BLaER1 treated with 17β-estradiol and CSF1 and Interleukin-3, amounts not matched to agents 10 nM and 100 nM (cell line): ENCODE measurements around the gene ATAD2B.

Experiments
- H3K27ac ChIP-seq, 11 experiments: shearing (Covaris generic); formaldehyde crosslinking; 2 replicates each; pipeline ENCODE4 v1.8.1; 2022
- H3K27me3 ChIP-seq, 11 experiments: shearing (Covaris generic); formaldehyde crosslinking; 2 replicates each; pipeline ENCODE4 v1.8.1; 2022
- H3K36me3 ChIP-seq, 11 experiments: shearing (Covaris generic); formaldehyde crosslinking; 2 replicates each; pipeline ENCODE4 v1.8.1; 2022
- H3K4me1 ChIP-seq, 10 experiments: shearing (Covaris generic); formaldehyde crosslinking; 2 replicates each; pipeline ENCODE4 v1.8.1; 2022
- H3K4me2 ChIP-seq, 11 experiments: shearing (Covaris generic); formaldehyde crosslinking; 2 replicates each; pipeline ENCODE4 v1.8.1; 2022
- H3K4me3 ChIP-seq, 10 experiments: shearing (Covaris generic); formaldehyde crosslinking; 2 replicates each; pipeline ENCODE4 v1.8.1; 2022
- H3K9ac ChIP-seq, 11 experiments: shearing (Covaris generic); formaldehyde crosslinking; 2 replicates each; pipeline ENCODE4 v1.8.1; 2022
- H3K9me3 ChIP-seq, 11 experiments: shearing (Covaris generic); formaldehyde crosslinking; replicated peaks in 1 of 11; 2 replicates each; pipeline ENCODE4 v1.8.1; 2022
- H4K20me1 ChIP-seq, 11 experiments: shearing (Covaris generic); formaldehyde crosslinking; 2 replicates each; pipeline ENCODE4 v1.8.1; 2022
- Cebpa-rat ChIP-seq, 11 experiments: shearing (Covaris generic); IDR thresholded peaks; 2 replicates each; pipeline ENCODE4 v1.8.1; 2022

ATAD2B gene

DNA sequence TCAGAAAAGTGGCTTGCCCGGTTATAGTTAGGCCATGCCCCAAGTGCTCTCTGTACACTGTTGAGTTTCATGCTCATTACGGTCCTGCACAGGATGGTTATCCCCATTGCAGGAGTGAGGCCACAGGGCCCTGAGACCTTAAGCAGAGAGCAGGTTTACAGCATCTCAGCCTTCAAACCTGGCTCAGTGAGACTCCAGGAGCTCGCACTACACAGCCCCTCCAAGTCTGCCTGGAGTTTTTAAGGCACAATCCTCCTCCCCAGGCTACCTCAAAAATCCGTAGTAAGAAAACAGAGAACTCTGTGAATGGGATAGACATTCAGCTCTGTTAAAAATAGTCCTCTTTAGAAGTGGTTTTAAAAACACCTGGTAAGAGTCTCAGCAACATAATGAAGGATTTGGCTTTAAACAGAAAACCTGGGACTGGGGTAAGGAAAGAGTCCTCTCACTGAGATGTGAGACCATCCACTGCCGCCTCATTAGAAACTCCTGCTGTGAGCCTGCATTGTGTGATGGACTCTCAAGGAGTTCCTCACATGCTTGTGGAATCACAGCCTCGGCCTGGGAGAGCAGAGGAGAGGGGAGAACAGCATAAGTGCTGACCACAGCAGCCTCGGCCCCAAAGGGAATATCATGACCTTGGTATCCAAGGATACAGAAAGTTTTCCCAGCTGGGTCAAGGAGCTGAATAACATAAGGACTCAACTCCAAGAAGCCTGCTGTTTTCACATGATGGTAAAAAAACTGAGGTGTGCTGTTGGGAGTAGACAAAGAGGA lies 214.8 kb downstream of the ATAD2B start:
- Histone ChIP-seq H3K4me3 (no peak overlapping the region), H3K4me1 (peaks cover 0 to 10% (median 0%) of the 10 kb centered on the region in 10 experiments; a peak in 7 of 20 replicates), H3K4me2 (no peak overlapping the region), H3K9me3 (no peaks in the 10 kb centered on the region), H3K36me3 (peaks cover 0 to 66% (median 12%) of the 10 kb centered on the region in 11 experiments; a peak in 13 of 22 replicates), H3K27me3 (no peaks in the 10 kb centered on the region), H3K9ac (no peak overlapping the region), H3K27ac (no peak overlapping the region), H4K20me1 (no peaks in the 10 kb centered on the region)
- TF ChIP-seq Cebpa-rat (IDR thresholded peaks at IDR 0.05), result no peak

DNA sequence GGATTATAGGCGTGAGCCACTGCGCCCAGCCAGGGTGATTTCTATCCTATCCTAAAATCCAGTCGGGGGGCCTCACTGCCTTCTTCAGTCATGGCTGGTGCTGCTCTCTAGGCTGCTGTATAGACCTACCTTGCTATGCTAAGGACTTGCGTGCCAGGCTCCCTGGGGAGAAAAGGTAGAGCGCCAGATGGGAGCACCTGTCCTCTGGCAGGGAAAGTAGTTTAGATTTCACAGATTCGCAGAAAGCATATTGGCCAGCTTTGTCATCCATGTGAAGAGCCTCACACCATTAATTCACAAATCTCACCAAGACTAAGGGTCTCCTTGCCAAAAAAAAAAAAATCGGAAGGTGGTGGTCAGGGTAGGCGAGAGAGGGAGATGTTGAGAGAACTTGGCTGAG lies 217.6 kb downstream of the ATAD2B start:
- TF ChIP-seq Cebpa-rat (IDR thresholded peaks at IDR 0.05), result no peak
- Histone ChIP-seq H4K20me1 (no peaks in the 10 kb centered on the region), H3K27ac (no peak overlapping the region), H3K9ac (no peak overlapping the region), H3K4me2 (no peak overlapping the region), H3K4me3 (no peak overlapping the region), H3K9me3 (no peaks in the 10 kb centered on the region), H3K36me3 (peaks cover 0 to 75% (median 16%) of the 10 kb centered on the region in 11 experiments; a peak in 14 of 22 replicates), H3K27me3 (no peaks in the 10 kb centered on the region), H3K4me1 (no peaks in the 10 kb centered on the region)

DNA sequence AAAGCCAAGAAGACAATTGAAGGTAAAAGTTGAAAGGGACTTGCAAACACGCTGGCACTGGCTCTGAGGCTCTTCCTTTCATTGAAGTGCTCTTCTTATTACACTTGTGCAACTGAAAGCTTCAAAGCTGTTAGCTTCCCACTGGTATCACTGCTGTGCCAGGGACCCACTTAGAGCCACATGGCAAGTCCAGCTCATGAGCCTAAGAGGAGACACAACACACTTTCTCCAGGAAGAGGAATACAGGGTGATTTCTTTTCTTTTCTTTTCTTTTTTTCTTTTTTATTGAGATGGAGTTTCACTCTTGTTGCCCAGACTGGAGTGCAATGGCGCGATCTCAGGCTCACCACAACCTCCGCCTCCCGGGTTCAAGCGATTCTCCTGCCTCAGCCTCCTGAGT lies 218.2 kb downstream of the ATAD2B start:
- H3K4me3 ChIP-seq, result no peak overlapping the region
- no peak for TF ChIP-seq Cebpa-rat (IDR thresholded peaks at IDR 0.05)

DNA sequence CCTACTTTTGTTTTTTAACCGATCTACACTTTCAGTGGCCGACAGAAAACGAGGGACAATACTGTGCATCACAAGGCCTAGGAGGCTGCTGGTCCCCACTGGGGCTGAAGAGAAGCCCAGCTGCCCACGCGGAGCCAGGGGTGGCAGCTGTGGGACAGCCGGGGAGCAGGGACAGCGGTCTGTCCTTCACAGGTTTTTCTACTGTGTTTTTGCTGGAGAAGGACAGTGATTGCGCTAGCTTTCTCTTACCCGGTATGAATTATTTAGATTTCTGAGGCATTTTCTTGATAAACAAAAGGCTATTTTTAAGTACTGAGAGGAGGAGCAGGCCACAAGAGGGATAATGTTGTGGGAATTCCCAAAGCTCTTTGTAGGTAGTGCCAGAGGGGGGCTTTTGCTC lies 219.8 kb downstream of the ATAD2B start:
- Histone ChIP-seq H3K9ac (no peak overlapping the region), H3K4me3 (no peak overlapping the region), H4K20me1 (no peaks in the 10 kb centered on the region; a peak in 1 of 22 replicates), H3K27ac (no peak overlapping the region), H3K27me3 (no peaks in the 10 kb centered on the region), H3K4me1 (peaks cover 0 to 8% (median 5%) of the 10 kb centered on the region in 10 experiments; a peak in 8 of 20 replicates), H3K4me2 (no peak overlapping the region), H3K9me3 (no peaks in the 10 kb centered on the region), H3K36me3 (peaks cover 0 to 79% (median 16%) of the 10 kb centered on the region in 11 experiments; a peak in 14 of 22 replicates)
- TF ChIP-seq Cebpa-rat (IDR thresholded peaks at IDR 0.05), result no peak

More for the DNA sequence above, 218.2 kb downstream of the ATAD2B start:
- Histone ChIP-seq H3K4me2 (no peak overlapping the region), H3K9me3 (no peaks in the 10 kb centered on the region), H3K4me1 (peaks cover 0 to 5% (median 2%) of the 10 kb centered on the region in 10 experiments; a peak in 8 of 20 replicates), H3K27me3 (no peaks in the 10 kb centered on the region), H3K9ac (no peak overlapping the region), H3K36me3 (peaks cover 0 to 81% (median 16%) of the 10 kb centered on the region in 11 experiments; a peak in 14 of 22 replicates), H4K20me1 (no peaks in the 10 kb centered on the region), H3K27ac (no peak overlapping the region)

DNA sequence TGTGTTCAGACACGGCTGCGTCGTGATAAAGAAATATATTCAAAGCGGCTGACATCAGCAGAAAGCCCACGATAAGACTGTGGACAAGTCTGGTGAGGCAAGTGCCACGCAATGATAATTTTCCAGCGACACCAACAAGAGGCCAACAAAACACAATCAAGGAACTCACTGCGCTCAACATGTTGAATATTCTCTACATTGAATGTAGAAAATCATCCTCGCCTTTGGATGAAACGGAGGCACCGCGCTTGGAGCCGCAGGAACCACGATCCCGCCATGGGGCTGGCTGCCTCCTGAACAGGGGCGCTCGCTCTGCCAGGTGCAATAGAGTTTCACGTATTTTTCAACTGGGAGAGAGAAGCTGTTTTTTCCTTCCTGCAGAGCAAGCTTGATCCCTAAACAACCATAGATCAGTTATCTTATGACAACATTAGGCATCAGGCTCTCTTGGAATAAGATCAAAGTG lies 220.3 kb downstream of the ATAD2B start:
- Histone ChIP-seq H3K27ac (no peak overlapping the region), H3K4me3 (no peak overlapping the region), H3K36me3 (peaks cover 0 to 75% (median 16%) of the 10 kb centered on the region in 11 experiments; a peak in 14 of 22 replicates), H3K4me1 (peaks cover 0 to 8% (median 5%) of the 10 kb centered on the region in 10 experiments; a peak in 8 of 20 replicates), H3K9me3 (no peaks in the 10 kb centered on the region), H3K27me3 (no peaks in the 10 kb centered on the region), H3K4me2 (no peak overlapping the region), H3K9ac (no peak overlapping the region), H4K20me1 (no peaks in the 10 kb centered on the region; a peak in 1 of 22 replicates)
- no peak for TF ChIP-seq Cebpa-rat (IDR thresholded peaks at IDR 0.05)

DNA sequence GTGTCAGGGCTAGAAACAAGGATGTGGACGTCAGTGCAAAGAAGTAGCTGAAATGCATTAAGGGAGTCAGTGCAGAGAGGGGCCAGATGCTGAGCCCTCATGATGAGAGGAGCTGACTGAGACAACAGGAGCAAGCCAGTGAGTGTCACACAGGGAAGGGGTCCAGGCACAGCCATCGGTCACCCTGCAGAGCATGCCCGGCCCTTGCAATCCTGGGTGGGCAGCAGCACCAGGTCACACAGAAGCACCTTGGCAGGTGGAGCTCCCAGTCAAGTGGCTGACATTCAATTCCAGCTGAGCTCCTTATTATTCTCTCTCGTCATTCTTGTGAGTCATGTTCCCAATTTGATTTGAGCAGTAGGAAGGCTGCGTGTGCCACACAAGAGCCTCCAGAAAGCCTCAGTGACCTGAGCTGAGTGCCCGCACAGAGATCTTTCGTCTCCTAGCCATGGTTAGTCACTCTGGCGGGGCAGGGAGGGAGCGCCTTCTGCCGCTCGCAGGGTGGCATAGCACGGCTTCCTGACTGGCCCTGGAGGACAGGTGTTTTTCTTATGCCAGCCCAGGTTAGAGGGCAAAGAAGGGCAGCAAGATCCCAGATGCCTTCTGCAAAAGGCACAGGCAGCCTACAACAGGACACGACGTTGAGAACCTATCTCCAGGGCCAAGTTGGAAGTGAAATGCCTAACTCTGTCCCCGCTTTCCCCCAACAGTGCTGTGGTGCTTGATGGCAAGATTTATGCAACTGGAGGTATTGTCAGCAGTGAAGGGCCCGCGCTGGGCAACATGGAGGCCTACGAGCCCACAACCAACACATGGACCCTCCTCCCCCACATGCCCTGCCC lies 220.9 kb downstream of the ATAD2B start:
- H3K36me3 ChIP-seq, result peaks cover 0 to 74% (median 16%) of the 10 kb centered on the region in 11 experiments; a peak in 14 of 22 replicates
- no peak overlapping the region for H3K9ac ChIP-seq
- no peak overlapping the region for H3K27ac ChIP-seq
- no peaks in the 10 kb centered on the region; a peak in 1 of 22 replicates for H4K20me1 ChIP-seq
- no peaks in the 10 kb centered on the region for H3K27me3 ChIP-seq
- no peak overlapping the region for H3K4me3 ChIP-seq
- H3K9me3 ChIP-seq, result peaks cover 0 to 2% (median 0%) of the 10 kb centered on the region in 11 experiments; a peak in 1 of 22 replicates
- H3K4me2 ChIP-seq, result no peak overlapping the region
- peaks cover 0 to 8% (median 5%) of the 10 kb centered on the region in 10 experiments; a peak in 8 of 20 replicates for H3K4me1 ChIP-seq
- no peak for TF ChIP-seq Cebpa-rat (IDR thresholded peaks at IDR 0.05)

DNA sequence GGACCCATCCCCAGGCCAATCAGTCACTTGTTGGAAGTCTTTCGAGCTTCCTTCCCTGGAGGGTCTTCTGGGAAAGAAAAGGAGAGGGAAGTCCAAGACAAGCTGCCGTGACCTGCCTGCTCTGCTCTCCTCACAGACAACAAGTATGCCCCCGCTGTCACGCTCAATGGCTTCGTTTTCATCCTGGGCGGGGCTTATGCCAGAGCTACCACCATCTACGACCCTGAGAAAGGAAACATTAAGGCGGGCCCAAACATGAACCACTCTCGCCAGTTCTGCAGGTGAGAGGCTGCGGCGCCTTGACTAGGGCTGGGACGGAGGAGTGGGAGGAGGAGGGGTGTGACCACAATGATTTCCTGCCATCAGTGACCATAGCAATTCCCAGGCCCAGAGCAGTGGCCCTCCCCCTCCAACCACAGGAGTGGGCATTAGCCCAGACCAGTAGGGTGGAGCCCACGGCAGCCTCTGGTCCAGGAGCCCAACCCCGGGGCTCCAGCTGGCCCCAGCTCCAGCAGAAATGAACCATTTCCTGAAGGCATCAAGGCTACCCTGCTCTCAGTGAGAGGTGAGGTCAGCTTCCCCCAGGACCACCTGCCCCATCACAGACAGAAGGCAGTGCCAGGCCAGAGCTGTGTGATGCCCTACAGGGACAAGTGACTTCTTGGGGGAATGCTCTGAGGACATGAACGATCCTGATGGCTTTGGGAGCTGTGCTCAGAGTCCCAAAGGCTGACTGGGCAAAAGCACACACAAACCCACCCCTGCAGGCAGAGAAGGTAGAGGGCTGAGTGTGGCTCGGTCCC lies 223.1 kb downstream of the ATAD2B start:
- Histone ChIP-seq H3K4me1 (peaks cover 0 to 8% (median 5%) of the 10 kb centered on the region in 10 experiments; a peak in 8 of 20 replicates), H3K27ac (no peak overlapping the region), H3K27me3 (no peaks in the 10 kb centered on the region), H3K9me3 (peaks cover 0 to 20% (median 3%) of the 10 kb centered on the region in 11 experiments; a peak in 6 of 22 replicates), H4K20me1 (no peaks in the 10 kb centered on the region; a peak in 1 of 22 replicates), H3K9ac (no peak overlapping the region), H3K36me3 (peaks cover 0 to 61% (median 5%) of the 10 kb centered on the region in 11 experiments; a peak in 11 of 22 replicates), H3K4me2 (peak overlapping the region in 4 of 11 experiments; percentile 3 to 28 (median 20); a peak in 4 of 22 replicates), H3K4me3 (no peak overlapping the region)
- no peak for TF ChIP-seq Cebpa-rat (IDR thresholded peaks at IDR 0.05)

DNA sequence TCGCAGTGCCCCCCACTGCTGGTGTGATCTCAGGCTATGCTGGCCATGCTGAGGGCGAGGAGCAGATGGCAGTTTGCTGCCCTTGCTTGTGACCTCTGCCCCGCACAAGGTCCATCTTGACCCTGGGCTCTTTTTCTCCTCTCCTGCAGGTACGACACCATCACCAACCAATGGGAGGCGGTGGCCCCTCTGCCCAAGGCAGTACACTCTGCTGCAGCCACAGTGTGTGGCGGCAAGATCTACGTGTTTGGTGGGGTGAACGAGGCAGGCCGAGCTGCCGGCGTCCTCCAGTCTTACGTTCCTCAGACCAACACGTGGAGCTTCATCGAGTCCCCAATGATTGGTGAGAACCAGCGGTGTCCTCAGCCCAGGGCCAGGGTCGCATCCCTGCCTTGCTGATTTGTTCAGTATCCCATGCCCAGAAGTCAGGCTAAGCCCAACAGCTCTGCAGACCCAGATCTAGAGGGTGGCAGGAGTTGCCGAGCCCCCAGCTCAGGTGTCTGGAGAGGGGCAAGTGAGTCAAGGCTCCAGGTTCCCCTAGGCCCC lies 223.8 kb downstream of the ATAD2B start:
- no peaks in the 10 kb centered on the region for H3K27me3 ChIP-seq
- no peaks in the 10 kb centered on the region; a peak in 1 of 22 replicates for H4K20me1 ChIP-seq
- TF ChIP-seq Cebpa-rat (IDR thresholded peaks at IDR 0.05), result no peak
- H3K36me3 ChIP-seq, result peaks cover 0 to 54% (median 0%) of the 10 kb centered on the region in 11 experiments; a peak in 8 of 22 replicates
- no peak overlapping the region for H3K4me2 ChIP-seq
- no peak overlapping the region for H3K9ac ChIP-seq
- no peak overlapping the region for H3K4me3 ChIP-seq
- peaks cover 0 to 20% (median 3%) of the 10 kb centered on the region in 11 experiments; a peak in 6 of 22 replicates for H3K9me3 ChIP-seq
- H3K4me1 ChIP-seq, result peaks cover 0 to 8% (median 5%) of the 10 kb centered on the region in 10 experiments; a peak in 8 of 20 replicates
- no peak overlapping the region for H3K27ac ChIP-seq
